H9 (cell line): ENCODE results near the gene CCDC169. TPM values are rescaled to one million over a fixed set of nuclear protein-coding genes. Genes with fewer than 3 reads are reported as not detected.
A peak's percentile ranks its signal among the peaks of the same experiment; 100 is the strongest.

ENCODE experiments used
- DNase-seq: peaks from one replicate; pipeline ENCODE4 v3.0.0-alpha.2; 2017
- H2AFZ ChIP-seq: one replicate; pipeline ENCODE4 v1.6.1; 2013; ENCODE audit warnings: mild to moderate bottlenecking, low read length, control low read depth, moderate library complexity
- H2AK5ac ChIP-seq: 2 replicates; pipeline ENCODE4 v1.6.1; 2013; ENCODE audit warnings: low read length, control low read depth, mixed read lengths; ENCODE audit not compliant: insufficient read length
- H2BK120ac ChIP-seq: one replicate; pipeline ENCODE4 v1.6.1; 2013; ENCODE audit warnings: low read depth, mild to moderate bottlenecking, low read length, control low read depth, inconsistent platforms; ENCODE audit not compliant: poor library complexity, severe bottlenecking
- H2BK12ac ChIP-seq: 2 replicates; pipeline ENCODE4 v1.6.1; 2013; ENCODE audit warnings: low read length, control low read depth, mixed read lengths, low read depth; ENCODE audit not compliant: insufficient read length
- H2BK15ac ChIP-seq: 2 replicates; pipeline ENCODE4 v1.6.1; 2013; ENCODE audit warnings: low read depth, low read length, control low read depth
- H2BK20ac ChIP-seq: one replicate; pipeline ENCODE4 v1.6.1; 2013; ENCODE audit warnings: low read depth, mild to moderate bottlenecking, low read length, control low read depth, inconsistent platforms; ENCODE audit not compliant: poor library complexity, severe bottlenecking
- H2BK5ac ChIP-seq: 2 replicates; pipeline ENCODE4 v1.6.1; 2013; ENCODE audit warnings: low read length, control low read depth, mixed read lengths; ENCODE audit not compliant: insufficient read length
- H3K14ac ChIP-seq: 2 replicates; pipeline ENCODE4 v1.6.1; 2013; ENCODE audit warnings: low read length, control low read depth; ENCODE audit not compliant: insufficient read depth
- H3K18ac ChIP-seq: 2 replicates; pipeline ENCODE4 v1.6.1; 2013; ENCODE audit warnings: low read depth, mild to moderate bottlenecking, mixed read lengths, low read length, control low read depth; ENCODE audit not compliant: insufficient read length
- H3K23ac ChIP-seq: 2 replicates; pipeline ENCODE4 v1.6.1; 2013; ENCODE audit warnings: low read length, control low read depth, mixed read lengths, low read depth; ENCODE audit not compliant: insufficient read length
- H3K23me2 ChIP-seq: 2 replicates; pipeline ENCODE4 v1.6.1; 2013; ENCODE audit warnings: low read depth, mild to moderate bottlenecking, mixed read lengths, low read length, control low read depth; ENCODE audit not compliant: insufficient read length, poor library complexity, severe bottlenecking
- H3K27ac ChIP-seq: 2 replicates; pipeline ENCODE4 v1.5.1; 2013; ENCODE audit warnings: low read length, control low read depth, mixed read lengths, low read depth; ENCODE audit not compliant: insufficient read length
- H3K27me3 ChIP-seq: 2 replicates; pipeline ENCODE4 v1.6.1; 2013; ENCODE audit warnings: low read length, control low read depth, inconsistent platforms; ENCODE audit not compliant: insufficient read depth
- H3K4ac ChIP-seq: 2 replicates; pipeline ENCODE4 v1.6.1; 2013; ENCODE audit warnings: low read depth, mild to moderate bottlenecking, control low read depth, inconsistent platforms, low read length, moderate library complexity
- H3K4me1 ChIP-seq: 2 replicates; pipeline ENCODE4 v1.6.1; 2013; ENCODE audit warnings: low read length, control low read depth, inconsistent platforms; ENCODE audit not compliant: insufficient read depth
- H3K4me2 ChIP-seq: 2 replicates; pipeline ENCODE4 v1.6.1; 2013; ENCODE audit warnings: low read length, control low read depth, mixed read lengths; ENCODE audit not compliant: insufficient read length, insufficient read depth
- H3K56ac ChIP-seq: 2 replicates; pipeline ENCODE4 v1.6.1; 2013; ENCODE audit warnings: low read depth, mild to moderate bottlenecking, mixed read lengths, low read length, control low read depth; ENCODE audit not compliant: insufficient read length
- H3K79me1 ChIP-seq: 2 replicates; pipeline ENCODE4 v1.6.1; 2013; ENCODE audit warnings: low read depth, mild to moderate bottlenecking, moderate library complexity, low read length, control low read depth, inconsistent platforms; ENCODE audit not compliant: insufficient read depth, poor library complexity, severe bottlenecking
- H3K79me2 ChIP-seq: 2 replicates; pipeline ENCODE4 v1.6.1; 2013; ENCODE audit warnings: low read length, control low read depth, inconsistent platforms; ENCODE audit not compliant: insufficient read depth
- H3K9ac ChIP-seq: 2 replicates; pipeline ENCODE4 v1.6.1; 2013; ENCODE audit warnings: low read length, control low read depth, mixed read lengths; ENCODE audit not compliant: insufficient read length; ENCODE audit errors: extremely low read depth
- H3K9me3 ChIP-seq: one replicate; pipeline ENCODE4 v1.6.1; 2013; ENCODE audit warnings: low read depth, low read length, inconsistent platforms; ENCODE audit not compliant: control insufficient read depth
- H3T11ph ChIP-seq: one replicate; pipeline ENCODE4 v1.6.1; 2013; ENCODE audit warnings: mild to moderate bottlenecking, low read length, control low read depth, inconsistent platforms
- H4K20me1 ChIP-seq: one replicate; pipeline ENCODE4 v1.6.1; 2013; ENCODE audit not compliant: control insufficient read depth, insufficient read length, insufficient read depth
- H4K5ac ChIP-seq: 2 replicates; pipeline ENCODE4 v1.6.1; 2013; ENCODE audit warnings: low read depth, mild to moderate bottlenecking, mixed read lengths, low read length, control low read depth; ENCODE audit not compliant: insufficient read length
- H4K8ac ChIP-seq: replicated peaks from 2 replicates; pipeline ENCODE4 v1.6.1; 2013; ENCODE audit warnings: low read length, control low read depth, mixed read lengths, low read depth; ENCODE audit not compliant: insufficient read length
- H4K91ac ChIP-seq: 2 replicates; pipeline ENCODE4 v1.6.1; 2013; ENCODE audit warnings: low read depth, mild to moderate bottlenecking, moderate library complexity, mixed read lengths, low read length, control low read depth; ENCODE audit not compliant: insufficient read length
- H3K27ac Mint-ChIP-seq, 3 experiments: 2 replicates in 2 of 3; 3 replicates in 1 of 3; pipeline ENCODE4 v1.8.0; 2020 to 2021; ENCODE audit warnings: mixed read lengths in 3 of 3, mild to moderate bottlenecking in 1 of 3, moderate library complexity in 1 of 3
- H3K27me3 Mint-ChIP-seq: 2 replicates; pipeline ENCODE4 v1.8.0; 2021; ENCODE audit warnings: low read depth, mild to moderate bottlenecking, moderate library complexity, mixed read lengths
- H3K36me3 Mint-ChIP-seq, 3 experiments: 2 replicates in 2 of 3; 3 replicates in 1 of 3; pipeline ENCODE4 v1.8.0; 2020 to 2021; ENCODE audit warnings: low read depth in 3 of 3, mixed read lengths in 3 of 3; ENCODE audit not compliant: insufficient read depth in 1 of 3
- H3K4me1 Mint-ChIP-seq, 2 experiments: 2 replicates each; pipeline ENCODE4 v1.8.0; 2020; ENCODE audit warnings: mixed read lengths in 2 of 2
- H3K4me3 Mint-ChIP-seq, 2 experiments: 2 replicates in 1 of 2; 3 replicates in 1 of 2; pipeline ENCODE4 v1.8.0; 2020 to 2021; ENCODE audit warnings: mild to moderate bottlenecking in 2 of 2, mixed read lengths in 2 of 2, moderate library complexity in 1 of 2
- H3K9me3 Mint-ChIP-seq, 2 experiments: 2 replicates in 1 of 2; 3 replicates in 1 of 2; pipeline ENCODE4 v1.8.0; 2020; ENCODE audit warnings: mild to moderate bottlenecking in 2 of 2, mixed read lengths in 2 of 2, moderate library complexity in 1 of 2
- WGBS: extraction: QIAGEN DNeasy Blood & Tissue Kit; methylation state at CpG from one replicate; pipeline ENCODE4 v1.1.7; 2013; ENCODE audit warnings: missing lambda C conversion rate, low lambda C conversion rate, mixed read lengths; ENCODE audit not compliant: insufficient read length; ENCODE audit errors: extremely low coverage; 5-methylcytosine and 5-hydroxymethylcytosine counted together
- total RNA-seq: library from RNA; stranded (reverse); gene quantifications from 2 replicates; pipeline ENCODE4 v1.2.1, GENCODE V29; 2021
- TF ChIP-seq, protein P1 (sequence below): fragments of 200-600 bp; sonication (generic); conservative IDR thresholded peaks from 3 replicates; pipeline ENCODE4 v1.8.0; 2021; ENCODE audit warnings: antibody characterized with exemption, mild to moderate bottlenecking

The CCDC169 gene
- total RNA-seq, 1 experiment from 2014 or later = 19.1 TPM

DNA sequence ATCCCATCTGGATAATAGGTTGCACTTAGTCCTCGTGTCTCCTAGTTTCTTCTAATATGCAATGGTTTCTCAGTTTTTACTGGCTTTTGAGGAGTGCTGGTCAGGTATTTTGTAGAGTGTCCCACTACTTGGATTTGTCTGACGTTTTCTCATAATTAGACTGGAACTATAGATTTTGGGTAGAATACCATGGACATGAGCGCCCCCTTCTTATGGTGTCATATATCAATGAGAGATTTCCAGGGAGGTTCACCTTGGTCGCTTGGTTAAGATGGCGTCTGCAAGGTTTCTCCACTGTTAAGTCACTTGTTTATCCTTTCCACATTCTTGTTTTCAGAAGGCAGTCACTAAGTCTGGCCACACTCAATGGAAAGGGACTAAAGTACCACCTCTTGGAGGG is 89.9 kb downstream of the CCDC169 start:
- H4K91ac ChIP-seq = no peak overlapping the region
- Mint-ChIP-seq H3K4me3 (no peak overlapping the region), H3K36me3 (peaks cover 0 to 5% (median 4%) of the 10 kb centered on the region in 3 experiments; a peak in 3 of 7 replicates), H3K9me3 (peaks cover 0 to 5% of the 10 kb centered on the region in 2 experiments; a peak in 2 of 5 replicates), H3K27me3 (no peaks in the 10 kb centered on the region), H3K4me1 (peaks cover 21 to 26% of the 10 kb centered on the region in 2 experiments), H3K27ac (no peak overlapping the region)
- no peak overlapping the region for H3K4ac ChIP-seq
- no peak overlapping the region for H3K27ac ChIP-seq
- no peak overlapping the region for H2BK12ac ChIP-seq
- no peaks in the 10 kb centered on the region for H4K20me1 ChIP-seq
- no peak overlapping the region for H3K56ac ChIP-seq
- no peak overlapping the region for H3K14ac ChIP-seq
- no peaks in the 10 kb centered on the region for H3K27me3 ChIP-seq
- H3K9me3 ChIP-seq = no peaks in the 10 kb centered on the region
- H3K23ac ChIP-seq = no peak overlapping the region
- H3K4me2 ChIP-seq = no peak overlapping the region
- H4K8ac ChIP-seq = no peak overlapping the region
- no peak overlapping the region for H2AFZ ChIP-seq
- no peak overlapping the region for H2BK20ac ChIP-seq
- no peak overlapping the region for H2BK5ac ChIP-seq
- no peak for DNase-seq
- H3K79me1 ChIP-seq = no peaks in the 10 kb centered on the region
- H3T11ph ChIP-seq = no peak overlapping the region
- H2AK5ac ChIP-seq = no peak overlapping the region
- TF ChIP-seq, protein P1, sequence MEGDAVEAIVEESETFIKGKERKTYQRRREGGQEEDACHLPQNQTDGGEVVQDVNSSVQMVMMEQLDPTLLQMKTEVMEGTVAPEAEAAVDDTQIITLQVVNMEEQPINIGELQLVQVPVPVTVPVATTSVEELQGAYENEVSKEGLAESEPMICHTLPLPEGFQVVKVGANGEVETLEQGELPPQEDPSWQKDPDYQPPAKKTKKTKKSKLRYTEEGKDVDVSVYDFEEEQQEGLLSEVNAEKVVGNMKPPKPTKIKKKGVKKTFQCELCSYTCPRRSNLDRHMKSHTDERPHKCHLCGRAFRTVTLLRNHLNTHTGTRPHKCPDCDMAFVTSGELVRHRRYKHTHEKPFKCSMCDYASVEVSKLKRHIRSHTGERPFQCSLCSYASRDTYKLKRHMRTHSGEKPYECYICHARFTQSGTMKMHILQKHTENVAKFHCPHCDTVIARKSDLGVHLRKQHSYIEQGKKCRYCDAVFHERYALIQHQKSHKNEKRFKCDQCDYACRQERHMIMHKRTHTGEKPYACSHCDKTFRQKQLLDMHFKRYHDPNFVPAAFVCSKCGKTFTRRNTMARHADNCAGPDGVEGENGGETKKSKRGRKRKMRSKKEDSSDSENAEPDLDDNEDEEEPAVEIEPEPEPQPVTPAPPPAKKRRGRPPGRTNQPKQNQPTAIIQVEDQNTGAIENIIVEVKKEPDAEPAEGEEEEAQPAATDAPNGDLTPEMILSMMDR = peak; percentile 24; the same call in 2 of the 3 replicates
- peaks cover 7% of the 10 kb centered on the region; the same call in 1 of the 2 replicates for H3K4me1 ChIP-seq
- no CpG with 5 or more reads among the region's 5 CpGs for WGBS
- H3K79me2 ChIP-seq = no peaks in the 10 kb centered on the region
- H3K23me2 ChIP-seq = no peaks in the 10 kb centered on the region
- no peak overlapping the region for H3K9ac ChIP-seq
- H4K5ac ChIP-seq = no peak overlapping the region
- no peak overlapping the region for H2BK120ac ChIP-seq
- no peak overlapping the region for H3K18ac ChIP-seq
- H2BK15ac ChIP-seq = no peak overlapping the region
